NB4 (cell line): Measurements from ENCODE around the gene HECTD4.

Experiments used
- CTCF ChIP-seq: IDR thresholded peaks from one replicate; pipeline ENCODE4 v1.5.1; 2012; ENCODE audit warnings: low read depth, low read length
- MAX ChIP-seq: IDR thresholded peaks from 2 replicates; pipeline ENCODE4 v1.6.1; 2011; ENCODE audit warnings: low read depth, low read length
- MYC ChIP-seq: IDR thresholded peaks from 2 replicates; pipeline ENCODE4 v1.6.1; 2011; ENCODE audit warnings: low read depth, low read length
- POLR2A ChIP-seq: IDR thresholded peaks from 2 replicates; pipeline ENCODE4 v1.6.1; 2011; ENCODE audit warnings: mild to moderate bottlenecking; ENCODE audit not compliant: insufficient read length; ENCODE audit errors: extremely low read depth

DNA sequence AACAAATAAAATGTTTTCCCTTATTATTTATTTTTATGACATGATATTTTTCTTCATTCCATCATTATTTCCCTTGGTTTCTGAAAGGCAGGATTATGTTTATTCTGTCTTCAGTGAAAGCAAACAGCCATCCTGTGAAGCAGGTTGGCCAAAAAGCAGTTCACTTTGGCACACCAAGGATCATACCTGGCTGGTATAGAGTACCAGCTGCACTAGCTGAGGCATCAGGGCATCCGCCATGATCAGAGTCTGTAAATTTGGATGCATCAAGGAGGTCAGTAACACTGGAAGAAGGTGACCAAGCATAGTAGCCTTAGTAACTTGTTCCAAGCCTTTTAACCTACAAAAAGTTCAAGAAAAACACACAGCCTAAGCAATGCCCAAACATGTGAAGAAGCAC, 123.3 kb downstream of the HECTD4 start:
- no peak for TF ChIP-seq POLR2A
- no peak for TF ChIP-seq CTCF
- TF ChIP-seq MAX = no peak
- no peak for TF ChIP-seq MYC
